ENCODE data around the gene MEAF6.

The MEAF6 gene

DNA sequence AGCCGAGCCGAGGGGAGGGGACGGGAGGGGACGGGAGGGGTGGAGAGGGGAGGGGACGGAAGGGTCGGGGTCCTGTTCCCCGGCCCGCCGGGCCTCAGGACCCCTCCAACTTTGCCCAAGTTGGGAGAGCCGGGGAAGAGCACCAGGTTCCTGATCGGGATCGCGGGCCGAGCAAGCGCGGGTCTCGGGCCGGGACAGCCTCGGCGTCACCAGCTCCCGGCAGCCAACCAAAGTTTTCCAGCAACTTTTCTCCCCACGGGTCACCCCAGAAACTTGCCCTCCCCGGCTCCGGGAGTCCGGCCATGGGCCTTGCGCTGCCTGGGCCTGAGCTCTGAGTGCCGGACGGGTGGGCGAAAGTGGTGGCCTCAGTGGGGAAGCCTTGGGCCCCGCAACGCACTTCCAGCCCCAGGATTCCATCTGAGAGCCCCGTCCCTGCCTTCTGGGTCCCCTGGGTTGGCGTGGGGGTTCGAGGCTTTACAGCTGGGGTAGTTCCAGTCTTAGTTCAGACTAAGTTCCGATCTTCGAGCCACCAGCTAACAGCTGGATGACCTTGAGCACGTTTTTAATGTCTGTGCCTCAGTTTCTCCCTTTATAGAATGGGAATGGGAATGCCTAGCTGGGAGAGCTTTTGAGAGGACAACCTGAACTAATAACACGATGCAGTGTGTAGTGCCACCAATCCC is 39.7 kb downstream of the MEAF6 start:
- WGBS, 2 donors (ENCODE audit: extremely low coverage in 2 of 2, insufficient read length in 2 of 2, insufficient replicate concordance in 1 of 2): no CpG with 5 or more reads among the region's 38 CpGs
- H3K9ac ChIP-seq (ENCODE audit: low read depth, low read length, poor library complexity): peak overlapping the region; percentile 60
- peak overlapping the region; percentile 89 for H3K23ac ChIP-seq (ENCODE audit: low read depth, low read length, poor library complexity)
- peak overlapping the region; percentile 83 for H3K18ac ChIP-seq (ENCODE audit: low read length)
- peak overlapping the region; percentile 94 for H2AFZ ChIP-seq (ENCODE audit: low read length)
- no peak overlapping the region for H3K14ac ChIP-seq (ENCODE audit: low read length)
- H2AK5ac ChIP-seq (ENCODE audit: low read depth, low read length): peak overlapping the region; percentile 2
- H3K27ac ChIP-seq (replicated peaks; ENCODE audit: low read length): no peak overlapping the region
- H3K4me1 ChIP-seq (ENCODE audit: control insufficient read depth in 2 of 2, insufficient read depth in 1 of 2, low read depth in 1 of 2, low read length in 2 of 2): peaks cover 27 to 48% of the 10 kb centered on the region in 2 donors
- no peaks in the 10 kb centered on the region for H3K9me3 ChIP-seq (replicated peaks in 1 of 2; ENCODE audit: control insufficient read depth in 2 of 2, insufficient read depth in 1 of 2, low read depth in 1 of 2, low read length in 2 of 2)
- no peak overlapping the region for H2BK5ac ChIP-seq (ENCODE audit: low read length)
- H4K8ac ChIP-seq (ENCODE audit: low read depth, low read length): no peak overlapping the region
- H2BK15ac ChIP-seq (ENCODE audit: low read length): no peak overlapping the region
- peak overlapping the region; percentile 97 for H3K4me2 ChIP-seq (ENCODE audit: insufficient read depth, low read length, poor library complexity, severe bottlenecking)
- H3K4ac ChIP-seq (ENCODE audit: low read length): no peak overlapping the region
- H4K91ac ChIP-seq (ENCODE audit: low read depth, low read length, poor library complexity): no peak overlapping the region
- H2BK120ac ChIP-seq (ENCODE audit: low read depth, low read length): no peak overlapping the region
- H3K4me3 ChIP-seq (ENCODE audit: low read length in 2 of 2): peak overlapping the region; percentile 70 to 79
- no peak for DNase-seq (ENCODE audit: low spot score)
- no peaks in the 10 kb centered on the region for H3K79me1 ChIP-seq (ENCODE audit: low read depth, low read length)
- peaks cover 0 to 24% (median 17%) of the 10 kb centered on the region in 3 experiments for H3K27me3 ChIP-seq (ENCODE audit: control insufficient read depth in 3 of 3, insufficient read depth in 3 of 3, low read depth in 1 of 3, low read length in 3 of 3)
- no peak overlapping the region for H2BK12ac ChIP-seq (ENCODE audit: low read length)
- peaks cover 8 to 28% of the 10 kb centered on the region in 2 donors for H3K36me3 ChIP-seq (replicated peaks in 1 of 2; ENCODE audit: control insufficient read depth in 2 of 2, insufficient read depth in 2 of 2, low read length in 2 of 2)

DNA sequence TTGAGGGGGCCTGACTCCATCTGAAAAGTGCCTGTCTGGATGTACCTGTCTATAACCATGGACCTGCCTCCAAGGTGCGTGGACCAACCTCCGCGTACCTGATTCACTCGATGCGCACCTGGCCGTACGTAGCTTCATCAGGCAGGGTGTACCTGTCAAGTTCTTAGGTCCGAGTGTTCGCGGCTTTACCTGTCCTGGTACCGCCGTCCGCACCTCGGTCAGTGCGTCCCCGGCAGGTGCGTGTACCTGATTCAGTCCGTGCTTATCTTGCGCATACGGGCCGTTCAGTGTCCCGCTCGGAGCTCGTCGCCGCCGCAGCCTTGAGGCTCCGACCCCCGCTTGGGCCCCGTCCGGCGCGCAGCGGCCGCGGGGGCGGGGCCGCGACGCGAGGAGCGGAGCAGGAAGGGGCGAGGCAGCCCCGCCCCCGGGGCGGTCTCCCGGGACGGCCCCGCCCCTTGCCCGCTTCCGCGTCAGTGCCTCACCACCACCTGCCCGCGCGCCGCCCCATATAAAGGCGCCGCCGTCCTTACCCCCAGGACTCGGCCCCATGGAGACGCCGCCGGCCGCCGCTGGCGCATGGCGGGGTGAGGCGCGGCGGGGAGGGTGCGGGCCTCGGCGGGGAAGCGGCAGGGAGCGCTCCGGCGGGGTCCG is 40.4 kb downstream of the MEAF6 start, which contains the start of gene ZC3H12A:
TSS of gene ZC3H12A (plus strand) at position 535 of the 651 bp plus-strand sequence. CDS start 917 bp downstream, outside the sequence.
- Histone ChIP-seq H3K4me1 (ENCODE audit: control insufficient read depth in 2 of 2, insufficient read depth in 1 of 2, low read depth in 1 of 2, low read length in 2 of 2) (peaks cover 27 to 41% of the 10 kb centered on the region in 2 donors), H3K23ac (ENCODE audit: low read depth, low read length, poor library complexity) (peak within 1 kb of the TSS; percentile 89), H3K9ac (ENCODE audit: low read depth, low read length, poor library complexity) (peak within 1 kb of the TSS; percentile 89), H3K27me3 (ENCODE audit: control insufficient read depth in 3 of 3, insufficient read depth in 3 of 3, low read depth in 1 of 3, low read length in 3 of 3) (peaks cover 0 to 24% (median 17%) of the 10 kb centered on the region in 3 experiments), H3K4me3 (ENCODE audit: low read length in 2 of 2) (peak within 1 kb of the TSS; percentile 70 to 84), H2BK15ac (ENCODE audit: low read length) (peak within 1 kb of the TSS; percentile 40), H3K36me3 (replicated peaks in 1 of 2; ENCODE audit: control insufficient read depth in 2 of 2, insufficient read depth in 2 of 2, low read length in 2 of 2) (peaks cover 8 to 26% of the 10 kb centered on the region in 2 donors), H3K14ac (ENCODE audit: low read length) (peak within 1 kb of the TSS; percentile 9), H2AFZ (ENCODE audit: low read length) (peak within 1 kb of the TSS; percentile 94), H2AK5ac (ENCODE audit: low read depth, low read length) (peak within 1 kb of the TSS; percentile 2), H3K27ac (replicated peaks; ENCODE audit: low read length) (no peak within 1 kb of the TSS), H3K4ac (ENCODE audit: low read length) (no peak within 1 kb of the TSS), H2BK5ac (ENCODE audit: low read length) (no peak within 1 kb of the TSS), H2BK120ac (ENCODE audit: low read depth, low read length) (no peak within 1 kb of the TSS), H3K18ac (ENCODE audit: low read length) (peak within 1 kb of the TSS; percentile 93), H3K4me2 (ENCODE audit: insufficient read depth, low read length, poor library complexity, severe bottlenecking) (peak within 1 kb of the TSS; percentile 97), H2BK12ac (ENCODE audit: low read length) (peak within 1 kb of the TSS; percentile 82), H3K79me1 (ENCODE audit: low read depth, low read length) (no peaks in the 10 kb centered on the region), H3K9me3 (replicated peaks in 1 of 2; ENCODE audit: control insufficient read depth in 2 of 2, insufficient read depth in 1 of 2, low read depth in 1 of 2, low read length in 2 of 2) (no peaks in the 10 kb centered on the region), H4K91ac (ENCODE audit: low read depth, low read length, poor library complexity) (no peak within 1 kb of the TSS), H4K8ac (ENCODE audit: low read depth, low read length) (no peak within 1 kb of the TSS)
- peak; percentile 85 for DNase-seq (ENCODE audit: low spot score)
- no CpG with 5 or more reads among the region's 78 CpGs for WGBS, 2 donors (ENCODE audit: extremely low coverage in 2 of 2, insufficient read length in 2 of 2, insufficient replicate concordance in 1 of 2)

DNA sequence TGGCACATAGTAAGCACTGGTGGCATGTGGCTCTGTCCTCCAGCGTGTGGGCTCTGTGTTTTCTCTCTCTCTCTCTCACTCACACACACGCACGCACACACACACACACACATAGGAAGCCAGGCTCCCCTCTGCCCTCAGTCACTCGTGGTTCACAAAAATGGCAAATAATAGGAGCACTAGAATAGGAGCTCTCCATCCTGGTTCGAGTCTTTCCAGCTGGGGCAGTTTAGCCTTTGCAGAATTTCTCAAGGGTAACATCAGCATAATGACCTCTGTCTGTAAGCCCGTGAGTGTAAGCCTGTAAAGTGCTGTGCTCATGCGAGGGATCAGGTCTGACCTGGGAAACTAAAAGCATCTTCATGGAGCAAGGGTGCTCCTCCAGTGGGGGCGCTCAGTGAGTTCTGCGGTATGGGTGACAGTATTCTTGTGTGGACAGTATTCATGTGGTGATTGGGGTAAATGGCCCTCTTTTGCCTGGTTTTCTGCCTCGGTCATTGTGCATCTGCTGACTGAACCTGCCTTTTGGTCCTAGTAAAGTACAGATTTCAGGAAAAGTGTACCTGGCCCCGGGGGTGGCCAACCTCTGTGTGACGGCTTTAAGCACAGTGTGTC is 41.0 kb downstream of the MEAF6 start:
- Histone ChIP-seq H3K4me2 (ENCODE audit: insufficient read depth, low read length, poor library complexity, severe bottlenecking) (peak overlapping the region; percentile 97), H2BK12ac (ENCODE audit: low read length) (peak overlapping the region; percentile 82), H3K4me1 (ENCODE audit: control insufficient read depth in 2 of 2, insufficient read depth in 1 of 2, low read depth in 1 of 2, low read length in 2 of 2) (peaks cover 27 to 39% of the 10 kb centered on the region in 2 donors), H2AFZ (ENCODE audit: low read length) (peak overlapping the region; percentile 94), H3K18ac (ENCODE audit: low read length) (no peak overlapping the region), H3K4me3 (ENCODE audit: low read length in 2 of 2) (peak overlapping the region; percentile 70 to 84), H3K9ac (ENCODE audit: low read depth, low read length, poor library complexity) (peak overlapping the region; percentile 89), H3K14ac (ENCODE audit: low read length) (peak overlapping the region; percentile 9), H3K27me3 (ENCODE audit: control insufficient read depth in 3 of 3, insufficient read depth in 3 of 3, low read depth in 1 of 3, low read length in 3 of 3) (peaks cover 0 to 24% (median 17%) of the 10 kb centered on the region in 3 experiments), H3K79me1 (ENCODE audit: low read depth, low read length) (no peaks in the 10 kb centered on the region), H3K27ac (replicated peaks; ENCODE audit: low read length) (no peak overlapping the region), H2BK5ac (ENCODE audit: low read length) (no peak overlapping the region), H3K23ac (ENCODE audit: low read depth, low read length, poor library complexity) (no peak overlapping the region), H2AK5ac (ENCODE audit: low read depth, low read length) (no peak overlapping the region), H4K8ac (ENCODE audit: low read depth, low read length) (no peak overlapping the region), H3K36me3 (replicated peaks in 1 of 2; ENCODE audit: control insufficient read depth in 2 of 2, insufficient read depth in 2 of 2, low read length in 2 of 2) (peaks cover 6 to 19% of the 10 kb centered on the region in 2 donors), H4K91ac (ENCODE audit: low read depth, low read length, poor library complexity) (no peak overlapping the region), H3K9me3 (replicated peaks in 1 of 2; ENCODE audit: control insufficient read depth in 2 of 2, insufficient read depth in 1 of 2, low read depth in 1 of 2, low read length in 2 of 2) (no peaks in the 10 kb centered on the region), H2BK120ac (ENCODE audit: low read depth, low read length) (no peak overlapping the region), H3K4ac (ENCODE audit: low read length) (no peak overlapping the region), H2BK15ac (ENCODE audit: low read length) (peak overlapping the region; percentile 40)
- no CpG with 5 or more reads among the region's 12 CpGs for WGBS, 2 donors (ENCODE audit: extremely low coverage in 2 of 2, insufficient read length in 2 of 2, insufficient replicate concordance in 1 of 2)
- DNase-seq (ENCODE audit: low spot score): no peak

DNA sequence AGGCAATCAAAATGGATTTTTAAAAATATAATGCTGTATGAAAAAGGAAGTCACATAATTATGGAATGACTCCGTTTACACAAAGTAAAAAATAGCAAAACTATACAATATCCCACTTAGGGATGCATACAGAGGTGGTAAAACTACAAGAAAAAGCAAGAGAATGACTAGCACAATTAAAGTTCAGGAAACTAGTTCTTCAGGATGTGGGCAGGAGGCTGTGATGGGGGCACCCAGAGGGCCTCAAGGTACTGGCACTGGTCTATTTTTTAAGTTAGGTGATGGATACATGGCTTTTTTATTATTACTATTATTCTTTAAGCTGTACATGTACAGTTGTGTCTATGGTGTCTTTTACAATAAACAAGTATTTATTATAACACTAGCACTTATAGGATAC is 41.6 kb downstream of the MEAF6 start:
- WGBS, 2 donors (ENCODE audit: extremely low coverage in 2 of 2, insufficient read length in 2 of 2, insufficient replicate concordance in 1 of 2): no CpG with 5 or more reads among the region's 1 CpG
- no peak overlapping the region for H3K4me2 ChIP-seq (ENCODE audit: insufficient read depth, low read length, poor library complexity, severe bottlenecking)
- no peak overlapping the region for H2AFZ ChIP-seq (ENCODE audit: low read length)
- H3K27ac ChIP-seq (replicated peaks; ENCODE audit: low read length): no peak overlapping the region
- no peak overlapping the region for H2AK5ac ChIP-seq (ENCODE audit: low read depth, low read length)
- no peak overlapping the region for H3K14ac ChIP-seq (ENCODE audit: low read length)
- H3K23ac ChIP-seq (ENCODE audit: low read depth, low read length, poor library complexity): no peak overlapping the region
- peaks cover 4 to 14% of the 10 kb centered on the region in 2 donors for H3K36me3 ChIP-seq (replicated peaks in 1 of 2; ENCODE audit: control insufficient read depth in 2 of 2, insufficient read depth in 2 of 2, low read length in 2 of 2)
- H2BK5ac ChIP-seq (ENCODE audit: low read length): no peak overlapping the region
- no peak for DNase-seq (ENCODE audit: low spot score)
- no peak overlapping the region for H4K91ac ChIP-seq (ENCODE audit: low read depth, low read length, poor library complexity)
- no peaks in the 10 kb centered on the region for H3K79me1 ChIP-seq (ENCODE audit: low read depth, low read length)
- no peak overlapping the region for H2BK12ac ChIP-seq (ENCODE audit: low read length)
- H3K9ac ChIP-seq (ENCODE audit: low read depth, low read length, poor library complexity): no peak overlapping the region
- peaks cover 27 to 39% of the 10 kb centered on the region in 2 donors for H3K4me1 ChIP-seq (ENCODE audit: control insufficient read depth in 2 of 2, insufficient read depth in 1 of 2, low read depth in 1 of 2, low read length in 2 of 2)
- H4K8ac ChIP-seq (ENCODE audit: low read depth, low read length): no peak overlapping the region
- peaks cover 0 to 24% (median 17%) of the 10 kb centered on the region in 3 experiments for H3K27me3 ChIP-seq (ENCODE audit: control insufficient read depth in 3 of 3, insufficient read depth in 3 of 3, low read depth in 1 of 3, low read length in 3 of 3)
- H3K9me3 ChIP-seq (replicated peaks in 1 of 2; ENCODE audit: control insufficient read depth in 2 of 2, insufficient read depth in 1 of 2, low read depth in 1 of 2, low read length in 2 of 2): no peaks in the 10 kb centered on the region
- H2BK120ac ChIP-seq (ENCODE audit: low read depth, low read length): no peak overlapping the region
- no peak overlapping the region for H3K4ac ChIP-seq (ENCODE audit: low read length)
- no peak overlapping the region for H3K4me3 ChIP-seq (ENCODE audit: low read length in 2 of 2)
- H3K18ac ChIP-seq (ENCODE audit: low read length): no peak overlapping the region
- no peak overlapping the region for H2BK15ac ChIP-seq (ENCODE audit: low read length)

Measured in neuronal stem cell (in vitro differentiated cells).